Stimulated activated CD4-positive, alpha-beta T cell treated with anti-CD3 and anti-CD28 coated beads, TNF-alpha, amount 100 ng/mL, for 1 hour (primary cell): ENCODE data around the gene FAM78A.

ENCODE experiments used
- DNase-seq, 3 donors: peaks; one replicate each; pipeline ENCODE4 v3.0.0-alpha.2; 2020; ENCODE audit warnings: low read depth in 3 of 3, low spot score in 1 of 3

FAM78A gene

GRCh38 chr9:131303381-131304321, 27.3 kb upstream of the FAM78A start:
- no peak for DNase-seq

GRCh38 chr9:131302244-131303075, 26.1 kb upstream of the FAM78A start:
- no peak for DNase-seq

- DNase-seq, result no peak
Measured at GRCh38 chr9:131300444-131300843, 24.1 kb upstream of the FAM78A start.

- no peak for DNase-seq
Measured at GRCh38 chr9:131299961-131300347, 23.6 kb upstream of the FAM78A start.

GRCh38 chr9:131299346-131299960, 23.1 kb upstream of the FAM78A start:
- DNase-seq, result no peak

- no peak for DNase-seq
Measured at GRCh38 chr9:131298816-131299215, 22.5 kb upstream of the FAM78A start.

GRCh38 chr9:131298341-131298740, 22.0 kb upstream of the FAM78A start:
- DNase-seq, result no peak

- DNase-seq, result no peak
Measured at GRCh38 chr9:131297903-131298302, 21.6 kb upstream of the FAM78A start.

- DNase-seq, result no peak
Measured at GRCh38 chr9:131296906-131297500, 20.7 kb upstream of the FAM78A start.

- DNase-seq, result no peak
Measured at GRCh38 chr9:131296460-131296859, 20.1 kb upstream of the FAM78A start.

- DNase-seq, result no peak
Measured at GRCh38 chr9:131292937-131293336, 16.6 kb upstream of the FAM78A start.

- DNase-seq, result no peak
Measured at GRCh38 chr9:131291795-131292315, 15.5 kb upstream of the FAM78A start.

GRCh38 chr9:131290767-131291370, 14.6 kb upstream of the FAM78A start:
- DNase-seq, result no peak

- no peak for DNase-seq
Measured at GRCh38 chr9:131290036-131290766, 13.9 kb upstream of the FAM78A start.

GRCh38 chr9:131289301-131290035, 13.2 kb upstream of the FAM78A start, which contains the start of gene PLPP7:
Gene PLPP7, plus strand, starts transcription at chr9:131289723. Its CDS starts 275 bp downstream, at chr9:131289998.
- DNase-seq, result no peak

- no peak for DNase-seq
Measured at GRCh38 chr9:131288217-131288616, 11.9 kb upstream of the FAM78A start.

- DNase-seq, result no peak
Measured at GRCh38 chr9:131287359-131287758, 11.0 kb upstream of the FAM78A start.

GRCh38 chr9:131284856-131285255, 8.5 kb upstream of the FAM78A start:
- no peak for DNase-seq
